ENCODE results near the gene NOTCH2.
A peak's percentile ranks its signal among the peaks of the same experiment; 100 is the strongest.

NOTCH2 gene

DNA sequence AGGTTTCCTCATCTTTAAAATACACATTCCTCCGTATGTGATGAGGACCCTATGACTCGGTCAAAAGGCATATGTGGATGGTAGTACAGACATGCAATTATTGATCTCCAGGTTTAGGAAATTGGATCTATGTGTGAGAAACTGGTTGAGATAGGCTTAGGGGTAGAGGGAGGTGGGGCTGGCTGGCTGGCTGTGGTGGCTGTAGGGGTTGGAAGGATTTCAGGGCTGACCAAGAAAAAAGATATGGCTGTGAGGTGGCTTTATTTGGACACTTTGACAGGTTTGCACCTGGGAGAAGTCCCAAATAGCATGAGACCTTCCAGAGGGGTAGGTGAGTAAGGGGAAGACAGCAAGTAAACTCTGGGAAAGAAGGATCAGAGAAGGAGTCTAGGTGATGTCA is 133.5 kb downstream of the NOTCH2 start:
- no peak overlapping the region for H3K4me3 ChIP-seq (ENCODE audit: severe bottlenecking)
- H3K9me3 ChIP-seq (ENCODE audit: severe bottlenecking) = no peaks in the 10 kb centered on the region
- no peak for ATAC-seq (ENCODE audit: low read depth)
- TF ChIP-seq, protein P1, sequence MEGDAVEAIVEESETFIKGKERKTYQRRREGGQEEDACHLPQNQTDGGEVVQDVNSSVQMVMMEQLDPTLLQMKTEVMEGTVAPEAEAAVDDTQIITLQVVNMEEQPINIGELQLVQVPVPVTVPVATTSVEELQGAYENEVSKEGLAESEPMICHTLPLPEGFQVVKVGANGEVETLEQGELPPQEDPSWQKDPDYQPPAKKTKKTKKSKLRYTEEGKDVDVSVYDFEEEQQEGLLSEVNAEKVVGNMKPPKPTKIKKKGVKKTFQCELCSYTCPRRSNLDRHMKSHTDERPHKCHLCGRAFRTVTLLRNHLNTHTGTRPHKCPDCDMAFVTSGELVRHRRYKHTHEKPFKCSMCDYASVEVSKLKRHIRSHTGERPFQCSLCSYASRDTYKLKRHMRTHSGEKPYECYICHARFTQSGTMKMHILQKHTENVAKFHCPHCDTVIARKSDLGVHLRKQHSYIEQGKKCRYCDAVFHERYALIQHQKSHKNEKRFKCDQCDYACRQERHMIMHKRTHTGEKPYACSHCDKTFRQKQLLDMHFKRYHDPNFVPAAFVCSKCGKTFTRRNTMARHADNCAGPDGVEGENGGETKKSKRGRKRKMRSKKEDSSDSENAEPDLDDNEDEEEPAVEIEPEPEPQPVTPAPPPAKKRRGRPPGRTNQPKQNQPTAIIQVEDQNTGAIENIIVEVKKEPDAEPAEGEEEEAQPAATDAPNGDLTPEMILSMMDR (IDR thresholded peaks at IDR 0.05; ENCODE audit: poor library complexity, severe bottlenecking) = no peak
- H3K27me3 ChIP-seq (ENCODE audit: insufficient read depth, poor library complexity, severe bottlenecking) = no peaks in the 10 kb centered on the region
- H3K4me1 ChIP-seq (ENCODE audit: insufficient read depth, poor library complexity, severe bottlenecking) = no peaks in the 10 kb centered on the region
- no peak overlapping the region for H3K27ac ChIP-seq (ENCODE audit: poor library complexity, severe bottlenecking)
- peaks cover 85% of the 10 kb centered on the region for H3K36me3 ChIP-seq (ENCODE audit: low read depth)
- DNase-seq (ENCODE audit: low spot score) = no peak

DNA sequence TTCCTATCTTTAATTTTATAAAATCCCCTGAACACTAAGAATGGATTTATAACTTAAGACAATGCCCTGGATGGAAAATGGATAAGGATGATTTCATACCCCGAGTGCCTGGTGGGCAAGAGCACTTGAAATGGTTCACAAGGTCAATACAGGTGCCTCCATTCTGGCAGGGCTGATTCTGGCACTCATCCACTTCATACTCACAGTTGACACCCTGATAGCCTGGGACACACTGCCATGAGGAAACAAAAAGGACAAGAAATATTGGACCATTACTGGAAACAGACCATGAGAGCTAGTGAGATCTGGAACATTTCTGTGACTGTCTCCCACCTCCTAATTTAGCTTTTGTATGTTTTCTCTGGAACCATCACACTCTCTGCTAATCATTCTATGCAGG is 134.1 kb downstream of the NOTCH2 start:
- H3K27me3 ChIP-seq (ENCODE audit: insufficient read depth, poor library complexity, severe bottlenecking) = no peaks in the 10 kb centered on the region
- no peaks in the 10 kb centered on the region for H3K9me3 ChIP-seq (ENCODE audit: severe bottlenecking)
- DNase-seq (ENCODE audit: low spot score) = no peak
- no peaks in the 10 kb centered on the region for H3K4me1 ChIP-seq (ENCODE audit: insufficient read depth, poor library complexity, severe bottlenecking)
- peaks cover 79% of the 10 kb centered on the region for H3K36me3 ChIP-seq (ENCODE audit: low read depth)
- H3K4me3 ChIP-seq (ENCODE audit: severe bottlenecking) = no peak overlapping the region
- no peak for ATAC-seq (ENCODE audit: low read depth)
- H3K27ac ChIP-seq (ENCODE audit: poor library complexity, severe bottlenecking) = no peak overlapping the region
- TF ChIP-seq, protein P1 (IDR thresholded peaks at IDR 0.05; ENCODE audit: poor library complexity, severe bottlenecking) = no peak

DNA sequence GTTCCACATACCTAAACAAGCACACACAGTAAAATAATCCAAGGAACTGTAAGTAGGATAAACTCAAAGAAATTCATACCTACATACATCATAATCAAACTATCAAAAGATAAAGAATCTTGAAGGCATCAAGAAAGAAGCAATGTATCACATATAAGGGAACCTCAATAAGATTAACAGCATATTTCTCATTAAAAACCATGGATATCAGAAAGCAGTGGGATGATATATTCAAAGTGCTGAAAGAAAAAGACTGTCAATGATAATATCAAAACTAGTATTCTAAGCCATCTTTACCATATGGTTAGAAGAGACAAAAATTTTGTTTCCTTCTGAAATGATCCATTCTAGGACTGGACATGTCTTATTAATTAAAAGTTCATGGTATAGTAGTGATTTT is 136.1 kb downstream of the NOTCH2 start:
- Histone ChIP-seq H3K27ac (ENCODE audit: poor library complexity, severe bottlenecking) (no peak overlapping the region), H3K9me3 (ENCODE audit: severe bottlenecking) (no peaks in the 10 kb centered on the region), H3K4me3 (ENCODE audit: severe bottlenecking) (no peak overlapping the region), H3K4me1 (ENCODE audit: insufficient read depth, poor library complexity, severe bottlenecking) (peaks cover 3% of the 10 kb centered on the region), H3K36me3 (ENCODE audit: low read depth) (peaks cover 80% of the 10 kb centered on the region), H3K27me3 (ENCODE audit: insufficient read depth, poor library complexity, severe bottlenecking) (no peaks in the 10 kb centered on the region)
- ATAC-seq (ENCODE audit: low read depth) (no peak), DNase-seq (ENCODE audit: low spot score) (no peak)
- TF ChIP-seq, protein P1 (IDR thresholded peaks at IDR 0.05; ENCODE audit: poor library complexity, severe bottlenecking) = no peak

DNA sequence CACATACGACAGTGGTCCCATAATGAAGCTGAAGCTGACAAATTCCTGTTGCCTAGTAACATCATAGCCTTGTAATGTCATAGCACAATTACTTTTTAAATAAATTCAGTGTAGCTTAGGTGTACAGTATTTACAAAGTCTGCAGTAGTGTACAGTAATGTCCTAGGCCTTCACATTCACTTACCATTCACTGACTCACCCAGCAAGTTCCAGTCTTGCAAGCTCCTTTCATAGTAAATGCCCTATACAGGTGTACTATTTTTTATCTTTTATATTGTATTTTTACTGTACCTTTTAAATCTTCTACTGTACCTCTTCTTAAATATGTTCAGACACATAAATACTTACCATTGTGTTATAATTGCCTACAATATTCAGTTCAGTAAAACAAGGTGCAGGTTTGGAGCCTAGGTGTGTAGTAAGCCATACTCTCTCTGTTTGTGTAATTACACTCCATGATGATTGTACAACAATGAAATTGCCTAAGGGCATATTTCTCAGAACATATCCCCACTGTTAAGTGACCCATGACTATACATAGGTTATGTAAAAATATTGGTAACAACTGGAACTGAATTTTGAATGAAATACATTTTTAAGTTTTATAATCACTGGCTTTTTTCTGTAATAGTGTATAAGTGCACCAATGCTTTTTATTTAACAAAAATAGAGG is 139.7 kb downstream of the NOTCH2 start:
- Histone ChIP-seq H3K4me3 (ENCODE audit: severe bottlenecking) (no peak overlapping the region), H3K36me3 (ENCODE audit: low read depth) (peaks cover 66% of the 10 kb centered on the region), H3K27ac (ENCODE audit: poor library complexity, severe bottlenecking) (no peak overlapping the region), H3K27me3 (ENCODE audit: insufficient read depth, poor library complexity, severe bottlenecking) (no peaks in the 10 kb centered on the region), H3K4me1 (ENCODE audit: insufficient read depth, poor library complexity, severe bottlenecking) (peaks cover 3% of the 10 kb centered on the region), H3K9me3 (ENCODE audit: severe bottlenecking) (no peaks in the 10 kb centered on the region)
- TF ChIP-seq, protein P1 (IDR thresholded peaks at IDR 0.05; ENCODE audit: poor library complexity, severe bottlenecking) = no peak
- DNase-seq (ENCODE audit: low spot score) (no peak), ATAC-seq (ENCODE audit: low read depth) (peak; percentile 60)

DNA sequence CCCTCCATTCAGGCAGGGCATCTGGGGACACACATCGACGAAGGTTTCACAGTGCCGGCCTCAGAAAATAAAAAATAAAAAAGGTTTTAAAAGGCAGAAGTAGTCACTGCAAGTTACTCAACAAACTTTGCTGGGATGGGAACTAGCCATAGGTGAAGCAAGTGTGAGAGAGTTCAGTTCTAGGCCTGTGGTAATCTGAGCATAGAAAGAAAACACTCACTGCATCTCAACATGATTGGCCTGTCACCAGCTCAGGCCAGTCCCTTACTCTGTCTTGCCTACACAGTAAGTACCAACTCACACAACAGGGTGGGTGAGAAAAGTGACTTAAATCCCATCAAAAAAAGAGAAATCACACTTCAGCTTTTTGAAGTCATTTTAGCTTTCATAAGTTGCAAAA is 142.9 kb downstream of the NOTCH2 start:
- ATAC-seq (ENCODE audit: low read depth) = no peak
- Histone ChIP-seq H3K27me3 (ENCODE audit: insufficient read depth, poor library complexity, severe bottlenecking) (no peaks in the 10 kb centered on the region), H3K4me3 (ENCODE audit: severe bottlenecking) (no peak overlapping the region), H3K27ac (ENCODE audit: poor library complexity, severe bottlenecking) (no peak overlapping the region), H3K4me1 (ENCODE audit: insufficient read depth, poor library complexity, severe bottlenecking) (peaks cover 3% of the 10 kb centered on the region), H3K36me3 (ENCODE audit: low read depth) (peaks cover 63% of the 10 kb centered on the region), H3K9me3 (ENCODE audit: severe bottlenecking) (no peaks in the 10 kb centered on the region)
- TF ChIP-seq, protein P1 (IDR thresholded peaks at IDR 0.05; ENCODE audit: poor library complexity, severe bottlenecking) = no peak
- DNase-seq (ENCODE audit: low spot score) = no peak
